GM21515 (cell line): ENCODE measurements around the gene HOGA1.
A peak's percentile ranks its signal among the peaks of the same experiment; 100 is the strongest.

Experiments used
- ATAC-seq: cut with Tn5 transposase; IDR thresholded peaks from one replicate; pipeline ENCODE4 v1.9.1; 2021; ENCODE audit not compliant: unreplicated experiment

The HOGA1 gene

DNA sequence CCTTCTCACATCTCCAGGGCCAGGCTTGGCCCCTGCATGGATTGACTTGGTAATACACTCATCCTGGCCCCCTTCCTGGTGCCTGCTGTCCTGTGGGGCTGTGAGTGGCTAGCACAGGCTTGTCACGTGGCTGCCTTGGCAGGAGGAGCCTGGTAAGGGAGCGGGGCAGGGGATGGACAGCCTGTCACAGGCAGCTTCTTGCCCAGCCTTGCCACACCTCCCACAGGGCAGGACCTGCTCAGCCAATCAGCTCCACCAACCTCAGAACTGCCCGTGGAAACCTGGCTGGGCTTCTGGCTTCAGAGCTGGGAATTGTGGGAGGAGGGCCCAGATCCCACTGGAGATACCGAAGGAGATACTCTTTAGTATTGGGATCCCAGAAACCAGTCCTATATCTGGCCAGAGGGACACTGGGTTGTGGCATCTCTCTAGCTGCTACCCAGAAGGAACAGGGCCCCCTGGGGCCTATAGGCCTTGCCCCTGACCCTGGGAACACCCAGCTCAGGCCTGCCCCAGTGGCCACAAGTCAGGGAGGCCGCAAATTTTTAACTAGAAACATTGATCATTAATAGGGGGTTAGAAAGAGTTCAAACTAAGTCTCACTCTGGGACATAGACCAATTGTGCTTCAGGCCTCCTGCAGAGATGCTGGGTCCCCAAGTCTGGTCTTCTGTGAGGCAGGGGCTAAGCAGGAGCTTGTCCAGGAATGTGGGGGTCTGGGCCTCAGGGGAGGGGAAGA, at the start of gene HOGA1:
TSS of gene HOGA1 (plus strand) at position 330 of the 738 bp plus-strand sequence. CDS start at position 645, 315 bp downstream.
- no peak for ATAC-seq

GRCh38 chr10:97534746-97535367, 49.3 kb upstream of the HOGA1 start:
- no peak for ATAC-seq

DNA sequence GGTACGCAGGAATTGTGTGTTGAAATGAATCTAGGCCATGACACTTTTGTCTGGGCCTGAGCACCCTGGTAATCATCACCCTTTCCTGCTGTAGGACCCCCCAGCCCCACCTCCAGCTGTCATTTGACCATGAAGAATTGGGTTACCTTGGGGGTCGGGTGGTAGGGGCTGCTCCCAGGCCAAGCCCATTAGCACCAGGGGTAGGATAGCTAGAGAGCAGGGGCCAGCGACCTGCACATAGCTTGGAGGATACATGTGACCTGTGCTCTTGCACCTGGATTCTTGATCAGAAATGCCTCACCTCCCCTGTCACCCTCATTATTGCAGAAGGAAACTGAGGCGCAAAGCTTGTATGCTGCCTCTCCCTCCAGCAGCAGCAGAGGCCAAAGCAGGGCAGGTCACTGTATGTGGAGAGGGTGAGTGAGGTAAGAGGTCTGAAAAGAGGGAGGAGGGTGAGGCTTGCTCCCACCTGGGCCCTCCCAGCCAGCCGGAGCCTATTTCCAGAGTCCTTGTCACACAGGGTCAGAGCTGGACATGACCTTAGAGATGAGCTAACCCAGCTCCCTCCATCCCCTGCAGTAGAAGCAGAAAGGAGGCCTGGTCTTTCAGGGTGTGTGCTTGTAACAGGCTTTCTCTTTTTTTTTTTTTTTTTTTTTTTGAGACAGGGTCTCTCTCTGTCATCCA, 46.9 kb upstream of the HOGA1 start:
- ATAC-seq, result no peak

DNA sequence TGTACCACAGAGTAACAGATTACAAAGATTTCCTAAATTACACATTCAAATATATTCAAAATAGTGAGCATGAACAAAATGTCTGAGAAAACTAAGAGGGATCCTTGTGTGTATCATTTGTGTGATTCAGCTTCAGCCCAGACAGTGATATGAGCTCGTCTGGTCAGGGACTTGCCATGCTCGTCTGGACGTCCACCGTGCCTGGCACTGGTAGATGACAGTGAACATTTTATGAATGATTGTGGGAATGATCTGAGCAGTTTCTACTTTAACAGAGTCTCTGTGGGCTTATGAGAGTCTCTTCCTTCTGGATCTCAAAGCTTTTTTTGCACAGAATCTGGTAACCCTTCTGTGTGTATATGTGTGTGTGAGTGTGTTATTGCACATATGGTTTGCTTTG, 45.8 kb upstream of the HOGA1 start:
- no peak for ATAC-seq

DNA sequence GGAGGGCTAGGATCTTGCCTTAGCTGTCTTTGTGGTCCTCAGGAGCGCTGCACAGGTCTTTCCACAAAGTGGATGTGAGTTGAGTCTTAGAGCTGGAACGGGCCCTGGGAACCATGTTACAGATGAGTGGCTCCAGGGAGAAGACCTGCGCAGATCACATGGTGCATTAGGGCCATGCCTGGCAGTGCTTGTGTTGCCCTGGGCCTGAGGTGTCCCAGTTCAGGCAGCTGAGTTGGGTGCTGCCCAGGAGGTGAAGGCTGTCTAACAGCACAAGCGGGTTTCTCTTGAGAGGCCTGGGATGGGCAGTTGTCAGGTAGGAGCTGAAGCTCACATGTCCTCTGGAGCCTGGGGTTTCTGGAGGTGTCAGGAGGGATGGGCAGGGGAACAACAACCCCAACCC, 45.4 kb upstream of the HOGA1 start:
- ATAC-seq, result no peak

DNA sequence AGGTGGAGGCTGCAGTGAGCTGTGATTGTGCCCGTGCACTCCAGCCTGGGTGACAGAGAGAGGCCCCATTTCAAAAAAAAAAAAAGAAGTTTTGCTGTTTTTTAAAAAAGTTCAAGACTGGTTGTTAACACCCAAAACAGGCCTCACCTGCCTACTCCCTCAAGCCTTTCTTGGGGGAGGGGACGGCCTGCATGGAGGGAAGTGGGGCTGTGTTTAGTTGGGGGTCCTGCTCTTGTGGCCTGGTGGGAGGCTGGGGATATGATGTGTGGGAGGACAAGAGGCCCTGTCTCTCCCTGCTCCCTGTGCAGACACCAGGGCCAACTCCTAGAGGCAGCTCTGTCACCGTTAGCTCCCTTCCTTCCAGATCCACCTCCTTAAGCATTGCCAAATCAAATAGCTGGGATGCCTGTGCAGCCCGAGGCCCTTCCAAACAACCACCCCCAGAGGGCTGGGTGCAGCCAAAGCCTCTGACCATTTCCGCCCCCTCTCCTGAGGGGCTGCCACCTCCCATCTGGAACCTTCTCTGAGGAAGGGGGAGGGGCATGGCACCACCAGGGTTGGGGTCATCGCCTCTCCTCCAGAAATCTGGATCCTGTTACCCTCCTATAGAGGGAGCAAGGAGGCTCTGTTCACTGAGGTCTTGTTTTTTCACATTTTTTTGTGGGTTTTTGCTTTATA, 44.5 kb upstream of the HOGA1 start:
- no peak for ATAC-seq

DNA sequence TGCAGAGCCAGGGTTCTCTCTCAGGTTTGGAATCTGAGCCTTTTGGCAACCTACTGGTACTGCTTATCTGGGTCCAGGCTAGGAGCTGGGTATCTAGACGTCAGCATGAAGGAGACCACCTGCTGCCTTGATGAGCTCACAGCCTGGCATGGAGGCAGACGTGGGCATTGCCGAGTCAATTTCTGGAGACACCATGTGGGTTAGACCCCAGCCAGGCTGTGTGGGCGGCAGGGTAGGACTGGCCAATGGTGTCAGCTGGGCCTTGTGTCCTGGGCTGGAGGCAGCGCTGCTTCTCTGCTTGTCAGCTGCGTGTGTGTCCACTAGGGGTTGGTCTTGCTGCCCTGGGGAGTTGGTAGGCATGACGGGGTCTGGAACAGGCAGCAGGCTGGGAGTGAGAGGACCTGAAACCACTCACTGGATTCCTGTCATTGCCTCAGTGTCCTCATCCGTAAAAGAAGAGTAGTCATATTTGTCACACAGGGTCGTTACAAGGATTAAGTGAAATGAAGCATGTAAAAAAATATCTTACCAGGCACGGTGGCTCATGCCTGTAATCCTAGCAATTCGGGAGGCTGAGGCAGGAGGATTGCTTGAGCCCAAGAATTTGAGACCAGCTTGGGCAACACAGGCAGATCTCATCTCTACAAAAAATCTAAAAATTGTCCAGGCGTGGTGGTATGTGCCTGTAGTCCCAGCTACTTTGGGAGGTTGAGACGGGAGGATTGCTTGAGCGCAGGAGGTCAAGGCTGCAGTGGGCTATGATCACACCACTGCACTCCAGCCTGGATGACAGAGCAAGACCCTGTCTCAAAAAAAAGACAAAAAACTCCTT, 43.3 kb upstream of the HOGA1 start:
- no peak for ATAC-seq

DNA sequence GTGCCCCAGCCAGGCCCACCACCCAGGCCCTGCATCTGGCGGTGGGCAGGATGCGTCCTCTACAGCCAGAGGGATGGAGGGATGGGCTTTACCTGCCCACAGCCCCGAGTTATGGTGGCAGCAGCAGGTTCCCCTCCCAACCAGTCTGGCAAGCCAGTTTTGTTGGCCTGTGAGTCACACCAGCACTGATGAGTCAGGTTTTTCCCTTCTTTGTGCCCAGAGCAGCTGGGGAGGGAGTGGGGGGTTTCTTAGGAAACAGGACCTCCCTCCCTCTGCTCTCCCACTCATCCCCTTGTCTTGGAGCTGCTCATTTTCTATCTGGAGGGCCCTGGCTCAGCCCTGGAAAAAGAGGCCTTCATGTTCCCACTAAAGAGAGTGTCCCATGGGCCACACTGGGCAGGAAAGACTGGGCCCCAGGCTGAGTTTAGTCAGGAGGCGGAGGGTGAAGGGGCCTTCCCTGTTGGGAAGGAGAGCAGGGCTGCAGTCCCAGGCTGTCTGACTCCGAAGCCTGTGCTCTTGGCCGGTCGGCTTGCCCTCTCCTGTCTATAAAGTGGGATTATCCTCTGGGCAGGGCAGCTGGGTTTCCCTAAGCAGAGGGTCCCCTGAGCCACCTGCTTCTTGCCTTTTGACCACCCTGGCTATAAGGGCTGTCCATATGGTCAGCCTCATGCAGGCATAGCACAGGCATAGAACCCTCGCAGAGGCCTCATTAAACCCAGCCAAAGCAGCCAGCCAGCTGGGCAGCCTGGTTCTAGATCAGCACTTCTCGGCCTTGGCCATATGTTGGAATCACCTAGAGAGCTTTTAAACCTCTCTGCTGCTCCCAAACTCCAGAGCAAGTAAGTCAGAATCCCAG, 41.8 kb upstream of the HOGA1 start:
- no peak for ATAC-seq

GRCh38 chr10:97543025-97543546, 41.1 kb upstream of the HOGA1 start:
- ATAC-seq, result no peak

DNA sequence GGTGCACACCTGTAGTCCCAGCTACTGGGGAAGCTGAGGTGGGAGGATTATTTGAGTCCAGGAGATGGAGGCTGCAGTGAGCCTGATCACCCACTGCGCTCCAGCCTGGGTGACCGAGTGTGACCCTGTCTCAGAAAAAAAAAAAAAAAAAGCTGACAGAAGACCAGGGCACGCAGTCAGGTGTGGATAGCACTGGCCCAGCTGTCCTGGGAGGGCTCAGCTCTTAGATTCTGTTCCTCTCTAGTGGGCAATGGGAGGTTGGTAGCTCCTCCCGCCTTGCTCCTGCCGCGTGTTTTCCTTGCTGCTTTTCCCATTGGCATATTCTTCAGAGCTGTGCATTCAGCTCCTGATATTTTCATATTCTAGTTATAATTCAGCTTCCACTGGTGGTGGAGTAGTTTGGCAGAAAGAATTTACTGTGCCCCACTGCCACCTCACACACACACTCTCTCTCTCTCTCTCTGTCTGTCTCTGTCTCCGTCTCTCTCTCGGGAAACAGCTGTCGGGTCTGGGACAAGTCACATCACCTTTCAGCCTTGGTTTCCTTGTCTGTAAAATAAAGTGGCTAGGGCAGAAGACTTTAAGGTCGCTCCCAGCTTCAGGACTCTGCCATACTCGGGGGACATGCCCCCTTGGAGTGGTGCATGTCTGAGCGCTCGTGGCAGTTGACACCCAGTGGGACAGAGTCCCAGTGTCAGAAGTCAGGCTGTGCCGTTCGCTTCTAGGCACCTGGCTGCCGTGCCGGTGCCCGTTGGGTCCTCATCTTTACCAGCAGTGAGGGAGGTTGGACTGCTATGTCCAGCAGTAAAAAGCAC, 37.5 kb upstream of the HOGA1 start:
- no peak for ATAC-seq

GRCh38 chr10:97547271-97547600, 37.0 kb upstream of the HOGA1 start:
- no peak for ATAC-seq

DNA sequence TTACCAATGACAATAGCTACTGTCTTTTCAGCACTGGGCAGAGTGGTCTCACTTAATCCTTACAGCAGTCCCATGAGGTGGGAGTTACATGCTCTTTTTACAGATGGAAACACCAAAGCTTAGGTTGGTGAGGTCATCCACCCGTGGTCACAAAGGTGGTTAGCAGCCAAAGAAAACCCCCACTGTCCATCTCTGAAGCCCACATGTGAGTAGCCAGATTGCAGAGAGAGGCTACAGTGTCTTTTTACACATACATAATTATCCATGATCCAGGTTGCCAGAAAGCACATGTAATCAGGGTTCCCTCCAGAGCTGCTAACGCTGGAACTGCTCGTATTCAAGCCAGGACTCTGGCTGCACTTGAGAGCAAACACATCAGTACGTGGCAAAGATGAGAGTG, 36.2 kb upstream of the HOGA1 start:
- no peak for ATAC-seq

DNA sequence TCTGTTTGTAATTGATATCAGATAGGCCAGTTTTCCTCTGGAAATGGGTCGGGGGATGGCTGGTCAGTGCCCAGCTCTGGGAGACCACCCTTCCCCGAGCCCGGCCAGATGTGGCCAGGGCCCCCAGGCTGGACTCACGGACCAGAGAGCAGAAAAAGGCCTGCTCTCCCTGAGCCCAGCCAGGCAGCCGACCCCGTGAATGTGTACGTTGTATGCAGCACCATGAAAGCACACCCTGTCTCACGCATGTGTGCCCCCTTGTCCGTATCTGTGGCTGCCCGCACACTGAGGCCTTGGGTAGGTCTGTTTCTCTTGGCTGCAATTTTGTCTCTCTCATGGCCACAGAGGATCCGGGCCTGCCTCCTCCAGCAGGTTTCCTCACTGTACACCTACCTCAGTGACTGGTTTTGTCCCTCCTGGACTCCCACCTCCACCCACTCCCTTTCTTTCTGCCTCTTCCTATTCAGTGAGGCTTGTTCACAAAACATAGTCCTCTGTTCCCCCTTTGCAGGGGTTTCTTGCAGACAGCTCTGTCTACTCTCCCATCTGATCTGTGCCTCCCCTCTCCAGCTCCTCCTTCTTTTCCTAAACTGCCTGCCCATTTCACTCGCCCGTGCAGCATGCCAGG, 35.2 kb upstream of the HOGA1 start:
- no peak for ATAC-seq

GRCh38 chr10:97549587-97550322, 34.4 kb upstream of the HOGA1 start:
- no peak for ATAC-seq

- no peak for ATAC-seq
Observed at GRCh38 chr10:97550336-97551149, 33.6 kb upstream of the HOGA1 start.

DNA sequence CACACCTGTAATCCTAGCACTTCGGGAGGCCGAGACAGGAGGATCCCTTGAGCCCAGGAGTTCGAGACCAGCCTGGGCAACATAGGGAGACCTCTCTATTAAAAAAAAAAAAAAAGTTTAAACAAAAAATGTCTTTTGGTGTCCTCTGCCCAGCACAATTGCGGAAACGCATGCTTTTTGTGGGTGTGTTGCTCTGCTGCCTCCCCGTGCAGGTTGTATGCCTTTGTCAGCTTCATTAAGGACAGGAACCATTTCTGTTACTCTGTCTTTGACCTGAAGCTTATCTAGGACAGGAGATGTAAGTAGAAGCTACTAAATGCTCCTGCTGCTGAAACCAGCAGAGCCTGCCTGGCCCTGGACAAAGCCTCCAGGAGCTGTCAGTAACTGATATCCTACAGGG, 32.9 kb upstream of the HOGA1 start:
- ATAC-seq, result no peak

DNA sequence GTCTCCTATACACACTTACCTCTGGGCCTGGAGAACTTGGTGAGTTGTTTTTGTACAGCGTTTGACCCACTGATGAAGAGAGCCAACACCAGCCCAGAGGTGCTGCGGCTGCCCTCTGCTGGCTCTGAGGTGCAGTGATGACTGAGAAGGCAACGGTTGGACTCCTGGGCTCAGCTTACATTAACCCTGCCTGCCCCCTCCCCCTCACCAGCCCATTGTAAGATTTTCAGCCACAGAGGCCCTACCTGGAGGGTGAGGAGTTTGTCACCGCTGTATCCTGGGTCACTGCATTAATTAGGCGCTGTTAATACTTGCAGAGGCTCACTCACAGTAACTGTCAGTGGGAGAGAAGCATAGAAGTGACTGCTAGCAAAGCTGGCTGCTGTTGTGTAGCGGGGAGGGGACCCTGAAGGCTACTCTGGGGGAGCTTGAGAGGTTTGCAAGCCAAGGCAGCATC, 30.6 kb upstream of the HOGA1 start:
- ATAC-seq, result peak; percentile 59
